Testis (tissue), 5 donors: ENCODE measurements around the gene SPRR2E. TPM values are rescaled to one million over a fixed set of nuclear protein-coding genes. Genes with fewer than 3 reads are reported as not detected.

ENCODE experiments used
- DNase-seq: peaks from one replicate; pipeline ENCODE4 v3.0.0-alpha.2; 2019
- H3K27ac ChIP-seq, 2 donors: fragments of 200-600 bp; sonication (generic); one replicate each; pipeline ENCODE4 v1.5.1; 2019
- H3K27me3 ChIP-seq: fragments of 200-600 bp; sonication (generic); one replicate; pipeline ENCODE4 v1.5.1; 2019
- H3K36me3 ChIP-seq: fragments of 200-600 bp; sonication (generic); one replicate; pipeline ENCODE4 v1.5.1; 2017; ENCODE audit warnings: low read depth; ENCODE audit errors: missing control alignments
- H3K4me1 ChIP-seq: fragments of 200-600 bp; sonication (generic); one replicate; pipeline ENCODE4 v1.5.1; 2019
- H3K4me3 ChIP-seq, 2 donors: fragments of 200-600 bp; sonication (generic); one replicate each; pipeline ENCODE4 v1.5.1; 2017 to 2019
- H3K9me3 ChIP-seq: fragments of 200-600 bp; sonication (generic); one replicate; pipeline ENCODE4 v1.5.1; 2017
- POLR2A ChIP-seq: fragments of 450-650 bp; IDR thresholded peaks from one replicate; pipeline ENCODE4 v1.6.1; 2017; ENCODE audit warnings: antibody characterized with exemption, mild to moderate bottlenecking, moderate library complexity
- WGBS, 2 donors: methylation state at CpG; one replicate each; pipeline ENCODE4 v1.1.5; 2018; 5-methylcytosine and 5-hydroxymethylcytosine counted together
- intact Hi-C: fragments of 100-400 bp; cut with DNase I; formaldehyde crosslinking; loops from one replicate; pipeline ENCODE4 v1.15.1; 2023; ENCODE audit warnings: low total_unique reads
- long read RNA-seq, 2 donors: transcript quantifications; one replicate each; lab custom pipeline, GENCODE V29; 2026
- polyA plus RNA-seq: library from polyadenylated mRNA; stranded (reverse); fragments of 350-450 nt; fragmentation: Illumina TruSeq; extraction: RNeasy Lipid Tissue Mini Kit (QIAGEN cat#74804); gene quantifications from one replicate; pipeline ENCODE4 v1.2.3, GENCODE V29; 2014; ENCODE audit warnings: low read depth, low replicate concordance; ENCODE audit not compliant: insufficient read depth
- total RNA-seq, 2 donors: library from RNA; depleted of rRNA; stranded (reverse); fragments of >200 nt; gene quantifications; one replicate each; pipeline ENCODE4 v1.2.3, GENCODE V29; 2016
- TF ChIP-seq, protein P1 (sequence below), 3 experiments: fragments of 450-650 bp in 2 of 3; fragments of 200-600 bp in 1 of 3; sonication (generic) in 1 of 3; IDR thresholded peaks; one replicate each; pipeline ENCODE4 v1.5.1; 2016 to 2019; ENCODE audit warnings: antibody characterized with exemption in 3 of 3, mild to moderate bottlenecking in 2 of 3, moderate library complexity in 1 of 3

The SPRR2E gene
- total RNA-seq (not detected), polyA plus RNA-seq (1.4 TPM)
- long read RNA-seq, donor 1, partial matches to known transcripts: 0 of 46 reads
- long read RNA-seq, donor 1, other reads (novel, unspliced or antisense): 46 of 46 reads
- long read RNA-seq, donor 2: 0 reads

DNA sequence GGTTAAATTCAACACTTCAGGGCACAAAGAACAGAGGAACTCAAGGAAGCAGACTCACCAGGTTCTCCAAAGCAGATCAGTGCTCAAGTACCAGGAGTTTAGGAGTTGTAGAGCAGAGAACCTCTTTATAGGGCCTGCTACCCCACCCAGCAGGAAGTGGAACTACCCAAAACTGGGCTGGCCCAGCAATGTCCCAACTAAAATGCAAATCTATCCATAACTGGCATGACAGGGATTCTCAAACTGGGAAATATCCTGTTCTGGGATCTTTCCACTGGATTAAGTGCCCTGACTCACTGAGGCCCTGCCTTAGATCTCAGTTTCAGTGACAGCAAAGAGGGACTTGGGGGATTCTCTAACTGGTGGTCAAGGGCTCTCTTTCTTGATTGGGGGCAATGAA lies at the start of gene SPRR2E:
TSS of gene SPRR2E (minus strand) at position 101 of the 400 bp plus-strand sequence. CDS start 775 bp downstream, outside the sequence.
- DNase-seq: no peak
- Histone ChIP-seq H3K4me1 (no peaks in the 10 kb centered on the region), H3K27me3 (no peaks in the 10 kb centered on the region), H3K27ac (no peak within 1 kb of the TSS), H3K36me3 (no peaks in the 10 kb centered on the region), H3K4me3 (no peak within 1 kb of the TSS), H3K9me3 (no peaks in the 10 kb centered on the region)
- TF ChIP-seq, protein P1, sequence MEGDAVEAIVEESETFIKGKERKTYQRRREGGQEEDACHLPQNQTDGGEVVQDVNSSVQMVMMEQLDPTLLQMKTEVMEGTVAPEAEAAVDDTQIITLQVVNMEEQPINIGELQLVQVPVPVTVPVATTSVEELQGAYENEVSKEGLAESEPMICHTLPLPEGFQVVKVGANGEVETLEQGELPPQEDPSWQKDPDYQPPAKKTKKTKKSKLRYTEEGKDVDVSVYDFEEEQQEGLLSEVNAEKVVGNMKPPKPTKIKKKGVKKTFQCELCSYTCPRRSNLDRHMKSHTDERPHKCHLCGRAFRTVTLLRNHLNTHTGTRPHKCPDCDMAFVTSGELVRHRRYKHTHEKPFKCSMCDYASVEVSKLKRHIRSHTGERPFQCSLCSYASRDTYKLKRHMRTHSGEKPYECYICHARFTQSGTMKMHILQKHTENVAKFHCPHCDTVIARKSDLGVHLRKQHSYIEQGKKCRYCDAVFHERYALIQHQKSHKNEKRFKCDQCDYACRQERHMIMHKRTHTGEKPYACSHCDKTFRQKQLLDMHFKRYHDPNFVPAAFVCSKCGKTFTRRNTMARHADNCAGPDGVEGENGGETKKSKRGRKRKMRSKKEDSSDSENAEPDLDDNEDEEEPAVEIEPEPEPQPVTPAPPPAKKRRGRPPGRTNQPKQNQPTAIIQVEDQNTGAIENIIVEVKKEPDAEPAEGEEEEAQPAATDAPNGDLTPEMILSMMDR (IDR thresholded peaks at IDR 0.05): no peak
- TF ChIP-seq POLR2A: no peak
- intact Hi-C loops: no loop called here

- Histone ChIP-seq H3K4me3 (no peak overlapping the region), H3K36me3 (no peaks in the 10 kb centered on the region), H3K4me1 (no peaks in the 10 kb centered on the region), H3K9me3 (no peaks in the 10 kb centered on the region), H3K27ac (no peak overlapping the region), H3K27me3 (no peaks in the 10 kb centered on the region)
- WGBS, 2 donors: 89% methylated on average over 3 of the region's 3 CpGs
- TF ChIP-seq POLR2A: no peak
- TF ChIP-seq, protein P1 (IDR thresholded peaks at IDR 0.05): no peak
- no peak for DNase-seq
- intact Hi-C loops: no loop called here
Observed at GRCh38 chr1:153141377-153141776, 47.1 kb upstream of the SPRR2E start.

DNA sequence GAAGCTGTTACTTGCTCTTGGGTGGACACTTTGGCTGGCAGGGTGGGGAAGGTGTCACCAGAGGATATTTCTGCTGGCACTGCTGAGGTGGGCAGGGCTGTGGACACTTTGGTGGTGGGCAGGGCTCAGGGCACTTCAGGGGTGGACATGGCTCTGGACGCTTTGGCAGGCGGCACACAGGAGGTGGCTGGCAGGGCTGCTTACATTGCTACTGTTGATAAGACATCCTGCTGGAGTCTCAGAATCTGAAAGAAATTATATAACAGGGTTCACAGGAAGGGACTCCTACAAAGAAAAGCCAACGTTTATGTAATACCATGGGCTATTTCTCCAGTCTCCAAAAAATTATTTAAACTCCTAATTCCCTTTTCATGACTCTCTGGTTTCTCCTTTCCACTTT lies 46.2 kb upstream of the SPRR2E start:
- Histone ChIP-seq H3K36me3 (no peaks in the 10 kb centered on the region), H3K9me3 (no peaks in the 10 kb centered on the region), H3K27me3 (no peaks in the 10 kb centered on the region), H3K27ac (no peak overlapping the region), H3K4me1 (no peaks in the 10 kb centered on the region), H3K4me3 (no peak overlapping the region)
- WGBS, 2 donors: 35 to 61% methylated on average over 3 of the region's 3 CpGs
- DNase-seq: no peak
- no peak for TF ChIP-seq POLR2A
- TF ChIP-seq, protein P1 (IDR thresholded peaks at IDR 0.05): no peak
- intact Hi-C loops: no loop called here

- H3K4me3 ChIP-seq: no peak overlapping the region
Observed at GRCh38 chr1:153133743-153134142, 39.4 kb upstream of the SPRR2E start.

More at GRCh38 chr1:153133743-153134142, 39.4 kb upstream of the SPRR2E start:
- Histone ChIP-seq H3K27ac (no peak overlapping the region), H3K4me1 (no peaks in the 10 kb centered on the region), H3K27me3 (no peaks in the 10 kb centered on the region), H3K9me3 (no peaks in the 10 kb centered on the region), H3K36me3 (no peaks in the 10 kb centered on the region)
- DNase-seq: no peak
- intact Hi-C loops: no loop called here
- 83 to 90% methylated on average over 1 to 2 of the region's 2 CpGs for WGBS, 2 donors
- TF ChIP-seq, protein P1 (IDR thresholded peaks at IDR 0.05): no peak
- TF ChIP-seq POLR2A: no peak
